HCT116 (cell line): ENCODE results near the gene MIER2.

Experiments used
- CEBPB ChIP-seq: IDR thresholded peaks from 2 replicates; pipeline ENCODE4 v1.6.1; 2012; ENCODE audit warnings: low read depth
- EZH2 ChIP-seq: fragments of 200-600 bp; sonication (generic); IDR thresholded peaks from 2 replicates; pipeline ENCODE4 v1.6.1; 2017; ENCODE audit warnings: antibody characterized with exemption, mixed run types
- EZH2phosphoT487 ChIP-seq: fragments of 200-600 bp; IDR thresholded peaks from 2 replicates; pipeline ENCODE4 v1.6.1; 2018; ENCODE audit warnings: antibody characterized with exemption, borderline replicate concordance
- JUND ChIP-seq: IDR thresholded peaks from 2 replicates; pipeline ENCODE4 v1.6.1; 2012
- ZNF274 ChIP-seq: fragments of 200-500 bp; sonication (Bioruptor generic); IDR thresholded peaks from 2 replicates; pipeline ENCODE4 v1.6.1; 2014; ENCODE audit warnings: mild to moderate bottlenecking, low read depth, low read length, inconsistent platforms
- TF ChIP-seq, protein P1 (sequence below), 3 experiments: fragments of 200-600 bp in 1 of 3; sonication (generic) in 1 of 3; IDR thresholded peaks in 2 of 3; conservative IDR thresholded peaks in 1 of 3; 2 replicates each; pipeline ENCODE4 v1.5.1; 2012 to 2017; ENCODE audit warnings: low read depth in 2 of 3, low read length in 2 of 3, antibody characterized with exemption in 1 of 3, borderline replicate concordance in 1 of 3, control low read depth in 1 of 3, mild to moderate bottlenecking in 1 of 3, mixed read lengths in 1 of 3, mixed run types in 1 of 3, moderate library complexity in 1 of 3; ENCODE audit not compliant: insufficient read depth in 1 of 3
- TF ChIP-seq, protein P2 (sequence below): IDR thresholded peaks from 2 replicates; pipeline ENCODE4 v1.6.1; 2012; ENCODE audit warnings: low read depth

DNA sequence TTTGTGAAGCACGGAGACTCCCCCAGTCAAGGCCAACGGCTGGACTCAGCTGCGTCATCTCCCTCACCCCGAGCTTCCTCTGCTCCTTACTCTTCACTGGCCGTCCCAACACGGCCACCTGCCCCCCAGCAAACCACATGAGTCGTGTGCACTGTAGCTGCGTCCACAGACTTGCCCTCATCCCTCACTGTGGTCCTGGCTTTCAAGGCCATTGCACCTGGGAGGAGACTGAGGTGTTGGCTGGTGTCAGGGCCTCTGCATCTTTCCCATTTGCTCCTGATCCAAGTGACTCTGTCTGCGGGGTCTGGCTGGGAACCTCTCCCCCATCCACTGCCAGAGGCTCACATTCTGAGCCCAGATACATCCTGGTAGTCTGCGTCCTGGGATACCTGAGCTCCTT is 64.9 kb downstream of the MIER2 start:
- TF ChIP-seq, protein P1, sequence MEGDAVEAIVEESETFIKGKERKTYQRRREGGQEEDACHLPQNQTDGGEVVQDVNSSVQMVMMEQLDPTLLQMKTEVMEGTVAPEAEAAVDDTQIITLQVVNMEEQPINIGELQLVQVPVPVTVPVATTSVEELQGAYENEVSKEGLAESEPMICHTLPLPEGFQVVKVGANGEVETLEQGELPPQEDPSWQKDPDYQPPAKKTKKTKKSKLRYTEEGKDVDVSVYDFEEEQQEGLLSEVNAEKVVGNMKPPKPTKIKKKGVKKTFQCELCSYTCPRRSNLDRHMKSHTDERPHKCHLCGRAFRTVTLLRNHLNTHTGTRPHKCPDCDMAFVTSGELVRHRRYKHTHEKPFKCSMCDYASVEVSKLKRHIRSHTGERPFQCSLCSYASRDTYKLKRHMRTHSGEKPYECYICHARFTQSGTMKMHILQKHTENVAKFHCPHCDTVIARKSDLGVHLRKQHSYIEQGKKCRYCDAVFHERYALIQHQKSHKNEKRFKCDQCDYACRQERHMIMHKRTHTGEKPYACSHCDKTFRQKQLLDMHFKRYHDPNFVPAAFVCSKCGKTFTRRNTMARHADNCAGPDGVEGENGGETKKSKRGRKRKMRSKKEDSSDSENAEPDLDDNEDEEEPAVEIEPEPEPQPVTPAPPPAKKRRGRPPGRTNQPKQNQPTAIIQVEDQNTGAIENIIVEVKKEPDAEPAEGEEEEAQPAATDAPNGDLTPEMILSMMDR (IDR thresholded peaks at IDR 0.05 in 2 of 3, conservative IDR thresholded peaks at IDR 0.05 in 1 of 3; ENCODE audit: borderline replicate concordance in 1 of 3, insufficient read depth in 1 of 3, low read depth in 2 of 3, low read length in 2 of 3): no peak
- TF ChIP-seq, protein P2, sequence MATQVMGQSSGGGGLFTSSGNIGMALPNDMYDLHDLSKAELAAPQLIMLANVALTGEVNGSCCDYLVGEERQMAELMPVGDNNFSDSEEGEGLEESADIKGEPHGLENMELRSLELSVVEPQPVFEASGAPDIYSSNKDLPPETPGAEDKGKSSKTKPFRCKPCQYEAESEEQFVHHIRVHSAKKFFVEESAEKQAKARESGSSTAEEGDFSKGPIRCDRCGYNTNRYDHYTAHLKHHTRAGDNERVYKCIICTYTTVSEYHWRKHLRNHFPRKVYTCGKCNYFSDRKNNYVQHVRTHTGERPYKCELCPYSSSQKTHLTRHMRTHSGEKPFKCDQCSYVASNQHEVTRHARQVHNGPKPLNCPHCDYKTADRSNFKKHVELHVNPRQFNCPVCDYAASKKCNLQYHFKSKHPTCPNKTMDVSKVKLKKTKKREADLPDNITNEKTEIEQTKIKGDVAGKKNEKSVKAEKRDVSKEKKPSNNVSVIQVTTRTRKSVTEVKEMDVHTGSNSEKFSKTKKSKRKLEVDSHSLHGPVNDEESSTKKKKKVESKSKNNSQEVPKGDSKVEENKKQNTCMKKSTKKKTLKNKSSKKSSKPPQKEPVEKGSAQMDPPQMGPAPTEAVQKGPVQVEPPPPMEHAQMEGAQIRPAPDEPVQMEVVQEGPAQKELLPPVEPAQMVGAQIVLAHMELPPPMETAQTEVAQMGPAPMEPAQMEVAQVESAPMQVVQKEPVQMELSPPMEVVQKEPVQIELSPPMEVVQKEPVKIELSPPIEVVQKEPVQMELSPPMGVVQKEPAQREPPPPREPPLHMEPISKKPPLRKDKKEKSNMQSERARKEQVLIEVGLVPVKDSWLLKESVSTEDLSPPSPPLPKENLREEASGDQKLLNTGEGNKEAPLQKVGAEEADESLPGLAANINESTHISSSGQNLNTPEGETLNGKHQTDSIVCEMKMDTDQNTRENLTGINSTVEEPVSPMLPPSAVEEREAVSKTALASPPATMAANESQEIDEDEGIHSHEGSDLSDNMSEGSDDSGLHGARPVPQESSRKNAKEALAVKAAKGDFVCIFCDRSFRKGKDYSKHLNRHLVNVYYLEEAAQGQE: no peak
- TF ChIP-seq CEBPB (no peak), EZH2 (no peak), EZH2phosphoT487 (no peak), ZNF274 (no peak), JUND (no peak)
